Activated B cell treated with CpG ODN at 0.5 μM for 24 hours (primary cell): ENCODE data around the gene ACTR1B. TPM values are rescaled to one million over a fixed set of nuclear protein-coding genes. Genes with fewer than 3 reads are reported as not detected.
"Not testable (repeated sequence)": the region's sequence is repeated elsewhere in the genome, so short reads cannot be mapped to it uniquely, and the experiment has no call there.

Experiments used
- ATAC-seq: fragments of 200-7000 bp; cut with Tn5 transposase; one replicate; pipeline ENCODE4 v1.10.0; 2021; ENCODE audit warnings: low read depth, mild to moderate bottlenecking, moderate library complexity
- CTCF ChIA-PET: fragments of 350-600 bp; sonication (Branson Sonifier 250); formaldehyde crosslinking; loops from one replicate; lab custom pipeline; 2021; ENCODE audit warnings: antibody characterized with exemption; lab: Charles Lee
- POLR2A ChIA-PET: fragments of 350-600 bp; sonication (Branson Sonifier 250); formaldehyde crosslinking; loops from one replicate; lab custom pipeline; 2021; ENCODE audit warnings: antibody characterized with exemption; lab: Charles Lee
- DNase-seq: peaks from one replicate; pipeline ENCODE4 v3.0.0; 2022
- H3K27ac Mint-ChIP-seq: one replicate; pipeline ENCODE4 v1.8.0; 2020; ENCODE audit warnings: mixed read lengths
- H3K27me3 Mint-ChIP-seq: one replicate; pipeline ENCODE4 v1.8.0; 2021; ENCODE audit warnings: mixed read lengths
- H3K36me3 Mint-ChIP-seq: one replicate; pipeline ENCODE4 v1.8.0; 2021; ENCODE audit warnings: low read depth, mixed read lengths
- H3K4me1 Mint-ChIP-seq: one replicate; pipeline ENCODE4 v1.8.0; 2021; ENCODE audit warnings: mixed read lengths
- H3K4me3 Mint-ChIP-seq: one replicate; pipeline ENCODE4 v1.8.0; 2020; ENCODE audit warnings: mild to moderate bottlenecking, mixed read lengths
- H3K9me3 Mint-ChIP-seq: one replicate; pipeline ENCODE4 v1.8.0; 2020; ENCODE audit warnings: mixed read lengths
- intact Hi-C: fragments of 100-400 bp; cut with micrococcal nuclease; formaldehyde crosslinking; loops from one replicate; pipeline ENCODE4 v1.15.1; 2024
- total RNA-seq: library from RNA; stranded (reverse); gene quantifications from 2 replicates; pipeline ENCODE4 v1.2.3, GENCODE V29; 2022
- TF ChIP-seq, protein P1 (sequence below): fragments of 200-600 bp; IDR thresholded peaks from one replicate; pipeline ENCODE4 v1.8.0; 2022; ENCODE audit warnings: antibody characterized with exemption, mild to moderate bottlenecking

ACTR1B gene
- 55.0 and 55.9 TPM in 2 replicates for total RNA-seq

DNA sequence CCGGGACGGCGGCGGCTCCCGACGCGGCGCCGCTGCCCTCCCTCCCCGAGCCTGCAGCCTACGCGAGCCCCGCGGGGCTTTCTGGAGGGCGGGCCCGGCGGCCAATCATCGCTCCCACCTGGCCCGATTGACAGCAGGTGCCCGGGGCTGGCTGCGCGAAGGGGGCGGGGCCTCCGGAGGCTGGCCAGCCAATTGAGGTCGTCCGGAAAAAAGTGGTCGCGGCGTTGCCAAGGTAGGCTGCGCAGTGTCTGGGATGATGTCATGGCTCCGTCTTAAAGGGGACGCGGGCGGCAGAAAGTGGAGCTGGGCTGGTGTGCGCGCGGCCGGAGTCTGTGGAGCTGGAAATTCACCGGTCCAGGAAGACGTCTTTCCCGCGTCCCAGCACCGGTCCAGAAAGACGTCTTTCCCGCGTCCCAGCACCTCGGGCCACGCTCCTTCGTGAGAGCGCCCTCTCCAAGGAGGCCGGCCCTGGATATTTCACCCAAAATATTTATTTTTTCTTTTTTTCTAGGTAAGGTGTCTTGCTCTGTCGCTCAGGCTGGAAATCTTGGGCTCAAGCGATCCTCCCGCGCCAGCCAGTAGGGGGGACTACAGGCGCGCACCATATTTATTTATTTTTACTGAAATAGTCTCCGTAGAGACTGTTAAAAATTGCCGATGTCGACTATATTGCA lies at the start of gene ACTR1B:
Gene ACTR1B, minus strand, starts transcription at position 83 of the 674 bp plus-strand sequence. CDS start 154 bp downstream, outside the sequence.
- ChIA-PET POLR2A (interaction anchor here (0.6 to 7.5 kb wide), 9 partner anchors 9 to 188 kb away, joined by 3 to 207 read pairs (median 4); partner anchors contain the start of genes ANKRD36B and COX5B), CTCF (interaction anchor here (1.4 to 2.9 kb wide), 4 partner anchors 11 to 74 kb away, joined by 4 to 18 read pairs (median 10); partner anchors contain the start of gene COX5B)
- no peaks in the 10 kb centered on the region for H3K27me3 Mint-ChIP-seq
- peaks cover 28% of the 10 kb centered on the region for H3K4me1 Mint-ChIP-seq
- no peaks in the 10 kb centered on the region for H3K9me3 Mint-ChIP-seq
- H3K4me3 Mint-ChIP-seq: peak within 1 kb of the TSS; percentile 92
- intact Hi-C loops: loop anchor here (1.0 to 10.0 kb wide), 12 partner anchors 19 to 1828 kb away; partner anchors contain the start of genes ANKRD39, C2orf15, CNNM3 and CNNM4
- TF ChIP-seq, protein P1, sequence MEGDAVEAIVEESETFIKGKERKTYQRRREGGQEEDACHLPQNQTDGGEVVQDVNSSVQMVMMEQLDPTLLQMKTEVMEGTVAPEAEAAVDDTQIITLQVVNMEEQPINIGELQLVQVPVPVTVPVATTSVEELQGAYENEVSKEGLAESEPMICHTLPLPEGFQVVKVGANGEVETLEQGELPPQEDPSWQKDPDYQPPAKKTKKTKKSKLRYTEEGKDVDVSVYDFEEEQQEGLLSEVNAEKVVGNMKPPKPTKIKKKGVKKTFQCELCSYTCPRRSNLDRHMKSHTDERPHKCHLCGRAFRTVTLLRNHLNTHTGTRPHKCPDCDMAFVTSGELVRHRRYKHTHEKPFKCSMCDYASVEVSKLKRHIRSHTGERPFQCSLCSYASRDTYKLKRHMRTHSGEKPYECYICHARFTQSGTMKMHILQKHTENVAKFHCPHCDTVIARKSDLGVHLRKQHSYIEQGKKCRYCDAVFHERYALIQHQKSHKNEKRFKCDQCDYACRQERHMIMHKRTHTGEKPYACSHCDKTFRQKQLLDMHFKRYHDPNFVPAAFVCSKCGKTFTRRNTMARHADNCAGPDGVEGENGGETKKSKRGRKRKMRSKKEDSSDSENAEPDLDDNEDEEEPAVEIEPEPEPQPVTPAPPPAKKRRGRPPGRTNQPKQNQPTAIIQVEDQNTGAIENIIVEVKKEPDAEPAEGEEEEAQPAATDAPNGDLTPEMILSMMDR: no peak
- DNase-seq (peak; percentile 93), ATAC-seq (peak; percentile 89)
- H3K36me3 Mint-ChIP-seq: peaks cover 21% of the 10 kb centered on the region
- peak within 1 kb of the TSS; percentile 91 for H3K27ac Mint-ChIP-seq

DNA sequence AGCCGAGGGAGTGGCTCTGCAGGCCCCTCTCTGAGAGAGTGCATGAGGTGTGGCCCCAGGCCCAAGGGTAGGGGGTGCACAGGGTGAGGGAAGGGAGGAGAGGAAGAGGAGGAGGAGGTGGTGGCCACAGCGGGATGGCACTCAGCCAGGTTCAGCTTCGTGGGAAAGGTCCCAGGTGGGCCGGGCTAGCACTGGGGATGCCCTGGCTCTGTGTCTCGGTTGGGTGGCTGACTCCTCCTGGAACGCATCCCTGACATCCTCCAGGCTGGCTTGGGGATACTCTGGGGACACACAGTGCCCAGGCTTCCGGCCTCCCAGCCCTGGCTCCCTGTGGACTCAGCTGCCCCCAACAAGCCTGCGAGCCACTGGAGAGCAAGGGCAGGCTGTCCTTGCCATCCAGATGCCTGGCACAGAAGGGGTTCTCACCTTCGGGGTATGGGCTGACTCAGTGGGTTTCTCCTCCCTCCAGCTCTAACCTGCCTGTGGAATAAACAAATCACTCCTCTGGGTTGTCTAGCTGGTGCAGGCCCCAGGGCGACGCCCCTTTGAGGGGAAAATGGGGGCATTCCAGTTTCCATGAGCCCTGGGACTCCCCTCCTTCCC lies 49.0 kb upstream of the ACTR1B start:
- peaks cover 23% of the 10 kb centered on the region for H3K4me1 Mint-ChIP-seq

DNA sequence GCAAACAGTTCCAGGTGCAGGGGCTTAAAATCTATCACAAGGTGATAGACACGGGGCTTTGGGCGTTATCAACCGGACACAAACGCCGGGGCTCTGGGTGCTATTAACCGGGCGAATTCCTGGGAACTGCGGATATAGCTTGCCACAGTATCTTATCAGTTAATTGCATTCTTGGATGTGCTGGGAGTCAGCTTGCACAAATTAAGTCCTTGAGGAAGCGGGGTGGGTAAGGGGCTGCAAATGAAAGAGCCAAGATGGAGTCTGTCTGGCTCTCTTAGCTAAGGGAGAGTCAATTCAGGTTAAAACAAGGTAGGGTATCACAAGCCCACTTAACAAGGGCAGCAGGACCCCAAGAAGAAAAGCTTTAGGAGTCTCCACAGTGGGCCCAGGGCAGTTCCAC lies 48.3 kb upstream of the ACTR1B start:
- POLR2A ChIA-PET, H3K27me3 Mint-ChIP-seq, ATAC-seq, CTCF ChIA-PET, H3K9me3 Mint-ChIP-seq, H3K36me3 Mint-ChIP-seq, H3K27ac Mint-ChIP-seq, H3K4me3 Mint-ChIP-seq, DNase-seq, intact Hi-C loops: not testable (repeated sequence)
- H3K4me1 Mint-ChIP-seq: peaks cover 21% of the 10 kb centered on the region

More for the DNA sequence above, 49.0 kb upstream of the ACTR1B start:
- Mint-ChIP-seq H3K4me3 (no peak overlapping the region), H3K9me3 (no peaks in the 10 kb centered on the region), H3K27me3 (peaks cover 9% of the 10 kb centered on the region), H3K27ac (no peak overlapping the region), H3K36me3 (no peaks in the 10 kb centered on the region)
- no peak for DNase-seq
- ChIA-PET POLR2A (no interaction called here), CTCF (interaction anchor here (1.0 kb wide), 1 partner anchor 14 kb away, joined by 3 read pairs; no protein-coding TSS in a partner anchor)
- intact Hi-C loops: no loop called here
- ATAC-seq: no peak
- TF ChIP-seq, protein P1: no peak

DNA sequence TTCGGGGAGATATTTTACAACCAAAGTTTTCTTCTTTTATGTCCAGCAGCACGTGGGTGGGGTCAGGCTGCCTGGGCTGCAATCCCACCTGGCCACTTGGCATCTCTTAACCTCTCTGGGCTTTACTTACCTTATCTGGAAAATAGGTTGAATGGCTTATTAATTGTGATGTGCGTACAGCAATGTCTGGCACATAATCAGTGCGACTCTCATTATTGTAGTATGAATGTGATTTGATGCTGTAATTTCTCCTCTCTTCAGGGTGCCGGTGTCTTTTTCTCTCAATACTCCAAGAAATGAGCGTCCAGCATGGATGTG lies 47.5 kb upstream of the ACTR1B start:
- Mint-ChIP-seq H3K4me3 (no peak overlapping the region), H3K27me3 (peaks cover 9% of the 10 kb centered on the region), H3K36me3 (no peaks in the 10 kb centered on the region), H3K9me3 (no peaks in the 10 kb centered on the region), H3K27ac (no peak overlapping the region), H3K4me1 (peaks cover 14% of the 10 kb centered on the region)
- ATAC-seq (no peak), DNase-seq (no peak)
- ChIA-PET POLR2A (no interaction called here), CTCF (no interaction called here)
- intact Hi-C loops: loop anchor here (2.0 kb wide), 1 partner anchor 37 kb away; no protein-coding TSS in a partner anchor
- TF ChIP-seq, protein P1: no peak

DNA sequence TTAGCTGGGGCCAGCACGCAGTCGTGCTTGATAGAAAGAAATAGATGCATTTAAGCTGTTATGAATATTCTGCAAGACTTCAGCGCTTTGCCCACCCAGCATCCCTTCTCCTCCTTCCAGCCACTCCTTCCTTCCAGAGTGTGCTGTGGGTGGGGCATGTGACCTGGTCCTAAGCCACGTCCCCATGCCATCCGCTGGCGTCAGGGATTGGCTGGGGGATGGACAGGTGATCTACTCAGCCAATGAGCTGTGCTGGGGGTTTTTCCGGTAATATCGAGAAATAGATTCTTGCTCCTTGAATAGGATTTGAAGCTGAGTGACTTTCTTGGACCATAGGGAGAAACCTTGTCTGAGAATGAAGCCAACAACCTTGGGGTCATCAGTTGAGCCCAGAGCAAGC lies 44.8 kb upstream of the ACTR1B start:
- CTCF ChIA-PET: interaction anchor here (1.1 to 2.1 kb wide), 3 partner anchors 11 to 480 kb away, joined by 4 to 8 read pairs (median 5); no protein-coding TSS in a partner anchor
- DNase-seq (no peak), ATAC-seq (no peak)
- Mint-ChIP-seq H3K4me3 (no peak overlapping the region), H3K4me1 (peaks cover 8% of the 10 kb centered on the region), H3K36me3 (no peaks in the 10 kb centered on the region), H3K27me3 (peaks cover 9% of the 10 kb centered on the region), H3K27ac (no peak overlapping the region), H3K9me3 (no peaks in the 10 kb centered on the region)
- TF ChIP-seq, protein P1: no peak
- intact Hi-C loops: no loop called here
- POLR2A ChIA-PET: no interaction called here
